BE2C (cell line): ENCODE measurements around the gene EAPP. TPM values are rescaled to one million over a fixed set of nuclear protein-coding genes. Genes with fewer than 3 reads are reported as not detected.
A peak's percentile ranks its signal among the peaks of the same experiment; 100 is the strongest.

ENCODE experiments used
- DNase-seq: peaks from one replicate; pipeline ENCODE4 v3.0.0-alpha.2; 2020
- H3K27me3 ChIP-seq: fragments of 250-450 bp; sonication (Bioruptor Pico); 2 replicates; pipeline ENCODE4 v1.5.1; 2020; ENCODE audit warnings: mild to moderate bottlenecking
- H3K36me3 ChIP-seq: fragments of 250-450 bp; sonication (Bioruptor Pico); 2 replicates; pipeline ENCODE4 v1.5.1; 2020; ENCODE audit warnings: mild to moderate bottlenecking
- H3K4me1 ChIP-seq: fragments of 250-450 bp; sonication (Bioruptor Pico); 2 replicates; pipeline ENCODE4 v1.5.1; 2020
- H3K4me3 ChIP-seq: 2 replicates; pipeline ENCODE4 v1.5.1; 2011; ENCODE audit warnings: low read depth, low read length
- H3K9me3 ChIP-seq: fragments of 250-450 bp; sonication (Bioruptor Pico); 2 replicates; pipeline ENCODE4 v1.5.1; 2020
- CTCF ChIP-seq: IDR thresholded peaks from 2 replicates; pipeline ENCODE4 v1.5.1; 2012; ENCODE audit warnings: mild to moderate bottlenecking, low read depth, low read length
- polyA plus RNA-seq: library from polyadenylated mRNA; unstranded; fragments of >200 nt; gene quantifications from one replicate; pipeline ENCODE4 v1.2.1, GENCODE V29; 2012; ENCODE audit warnings: low read depth, missing spikeins; ENCODE audit not compliant: insufficient read length, insufficient read depth

Gene EAPP, protein sequence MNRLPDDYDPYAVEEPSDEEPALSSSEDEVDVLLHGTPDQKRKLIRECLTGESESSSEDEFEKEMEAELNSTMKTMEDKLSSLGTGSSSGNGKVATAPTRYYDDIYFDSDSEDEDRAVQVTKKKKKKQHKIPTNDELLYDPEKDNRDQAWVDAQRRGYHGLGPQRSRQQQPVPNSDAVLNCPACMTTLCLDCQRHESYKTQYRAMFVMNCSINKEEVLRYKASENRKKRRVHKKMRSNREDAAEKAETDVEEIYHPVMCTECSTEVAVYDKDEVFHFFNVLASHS
- 59.2 TPM for polyA plus RNA-seq

- Histone ChIP-seq H3K4me3 (peak within 1 kb of the TSS; percentile 94), H3K9me3 (no peaks in the 10 kb centered on the region), H3K27me3 (no peaks in the 10 kb centered on the region), H3K36me3 (peaks cover 3% of the 10 kb centered on the region), H3K4me1 (no peaks in the 10 kb centered on the region)
- peak; percentile 98 for DNase-seq
- no peak for TF ChIP-seq CTCF
These were observed at the start of gene EAPP for GRCh38 chr14:34539407-34540180. EAPP (minus strand) TSS chr14:34539701; CDS start chr14:34539628, 73 bp downstream.

DNA sequence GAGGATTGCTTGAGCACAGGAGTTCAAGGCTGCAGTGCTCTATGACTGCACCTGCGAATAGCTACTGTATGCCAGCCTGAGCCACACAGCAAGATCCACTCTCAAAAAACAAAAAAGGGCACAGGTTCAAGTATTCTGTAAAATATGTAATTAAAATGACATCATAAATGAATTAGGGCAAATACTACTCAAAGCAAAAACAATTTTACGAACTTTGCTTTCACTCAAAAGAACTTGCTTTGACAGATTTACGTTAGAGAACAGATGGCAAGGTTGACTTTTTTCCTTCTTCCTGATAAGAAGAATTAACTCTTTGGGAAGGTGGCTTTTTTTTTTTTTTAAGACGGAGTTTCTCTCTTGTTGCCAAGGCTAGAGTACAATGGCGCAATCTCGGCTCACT, 44.0 kb upstream of the EAPP start:
- H3K4me3 ChIP-seq, result no peak overlapping the region
- no peaks in the 10 kb centered on the region for H3K9me3 ChIP-seq
- peaks cover 49% of the 10 kb centered on the region for H3K36me3 ChIP-seq
- no peak for TF ChIP-seq CTCF
- no peaks in the 10 kb centered on the region for H3K27me3 ChIP-seq
- H3K4me1 ChIP-seq, result no peaks in the 10 kb centered on the region
- DNase-seq, result no peak

DNA sequence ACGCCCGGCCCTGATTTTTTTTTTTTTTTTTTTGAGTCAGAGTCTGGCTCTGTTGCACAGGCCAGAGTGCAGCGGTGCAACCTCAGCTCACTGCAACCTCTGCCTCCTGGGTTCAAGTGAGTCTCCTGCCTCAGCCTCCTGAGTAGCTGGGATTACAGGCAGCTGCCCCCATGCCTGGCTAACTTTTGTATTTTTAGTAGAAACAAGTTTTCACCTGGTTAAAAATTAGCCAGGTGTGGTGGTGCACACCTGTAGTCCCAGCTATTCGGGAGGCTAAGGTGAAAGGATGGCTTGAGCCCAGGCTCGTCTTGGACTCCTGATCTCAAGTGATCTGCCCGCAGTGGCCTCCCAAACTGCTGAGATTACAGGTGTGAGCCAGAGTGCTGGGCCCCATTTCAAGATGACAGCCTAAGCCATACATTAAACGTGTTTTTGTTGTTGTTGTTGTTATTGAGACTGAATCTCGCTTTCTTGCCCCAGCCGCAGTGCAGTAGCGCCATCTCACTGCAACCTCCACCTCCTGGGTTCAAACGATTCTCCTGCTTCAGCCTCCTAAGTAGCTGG, 42.7 kb upstream of the EAPP start:
- H3K4me3 ChIP-seq, result no peak overlapping the region
- H3K27me3 ChIP-seq, result no peaks in the 10 kb centered on the region
- H3K36me3 ChIP-seq, result peaks cover 50% of the 10 kb centered on the region
- no peak for TF ChIP-seq CTCF
- no peak for DNase-seq
- no peaks in the 10 kb centered on the region for H3K9me3 ChIP-seq
- H3K4me1 ChIP-seq, result no peaks in the 10 kb centered on the region

- peaks cover 49% of the 10 kb centered on the region for H3K36me3 ChIP-seq
- no peak for TF ChIP-seq CTCF
- H3K4me3 ChIP-seq, result no peak overlapping the region
- H3K27me3 ChIP-seq, result no peaks in the 10 kb centered on the region
- H3K9me3 ChIP-seq, result no peaks in the 10 kb centered on the region
- no peak for DNase-seq
- H3K4me1 ChIP-seq, result no peaks in the 10 kb centered on the region
These were observed 40.9 kb upstream of the EAPP start for GRCh38 chr14:34580381-34580780.

DNA sequence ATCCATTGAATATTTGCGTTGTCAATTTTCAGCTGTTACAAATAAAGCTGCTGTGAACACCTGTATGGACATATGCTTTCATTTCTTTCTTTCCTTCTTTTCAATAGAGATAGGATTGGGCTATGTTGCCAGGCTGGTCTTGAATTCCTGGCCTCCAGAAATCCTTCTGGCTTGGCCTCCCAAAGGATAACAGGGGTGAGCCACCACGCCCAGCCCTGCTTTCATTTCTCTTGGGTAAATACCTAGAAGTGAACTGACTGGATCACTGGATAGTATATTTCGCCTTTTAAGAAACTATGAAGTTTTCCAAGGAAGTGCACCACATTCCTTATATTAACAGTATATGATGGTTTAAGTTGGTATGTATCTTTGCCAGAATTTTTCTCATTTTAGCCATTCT, 32.3 kb upstream of the EAPP start:
- no peak overlapping the region for H3K4me3 ChIP-seq
- no peak for TF ChIP-seq CTCF

More for the DNA sequence above, 32.3 kb upstream of the EAPP start:
- peaks cover 44% of the 10 kb centered on the region for H3K36me3 ChIP-seq
- DNase-seq, result no peak
- no peaks in the 10 kb centered on the region for H3K4me1 ChIP-seq
- no peaks in the 10 kb centered on the region for H3K9me3 ChIP-seq
- H3K27me3 ChIP-seq, result no peaks in the 10 kb centered on the region
